HT-29 (cell line): Measurements from ENCODE around the gene SEC16A. TPM values are rescaled to one million over a fixed set of nuclear protein-coding genes. Genes with fewer than 3 reads are reported as not detected.
"Not testable (repeated sequence)": the region's sequence is repeated elsewhere in the genome, so short reads cannot be mapped to it uniquely, and the experiment has no call there.

Source experiments
- DNase-seq: peaks from one replicate; pipeline ENCODE4 v3.0.0-alpha.2; 2015; ENCODE audit warnings: low spot score
- total RNA-seq: library from RNA; depleted of rRNA; stranded (reverse); fragments of >200 nt; shearing (Covaris generic); gene quantifications from 2 replicates; pipeline ENCODE4 v1.2.3, GENCODE V29; 2014

The SEC16A gene
- total RNA-seq, 1 experiment from 2014 or later = 43.5 TPM

- DNase-seq = no peak
Observed at GRCh38 chr9:136441191-136441680, 41.6 kb downstream of the SEC16A start.

GRCh38 chr9:136439481-136440408 lies 43.1 kb downstream of the SEC16A start, which contains the start of gene INPP5E:
Gene INPP5E, minus strand, starts transcription at chr9:136439845. Its CDS starts 426 bp downstream, at chr9:136439419.
- peak; percentile 63 for DNase-seq

GRCh38 chr9:136438548-136439480 lies 44.0 kb downstream of the SEC16A start:
- DNase-seq = peak; percentile 41

- peak; percentile 10 for DNase-seq
Observed at GRCh38 chr9:136437839-136438547, 44.8 kb downstream of the SEC16A start.

- no peak for DNase-seq
Observed at GRCh38 chr9:136437430-136437829, 45.4 kb downstream of the SEC16A start.

GRCh38 chr9:136436055-136436634 lies 46.7 kb downstream of the SEC16A start:
- no peak for DNase-seq

- no peak for DNase-seq
Observed at GRCh38 chr9:136434580-136435169, 48.2 kb downstream of the SEC16A start.

GRCh38 chr9:136433849-136434579 lies 48.8 kb downstream of the SEC16A start:
- no peak for DNase-seq

- DNase-seq = no peak
Observed at GRCh38 chr9:136433043-136433715, 49.7 kb downstream of the SEC16A start.

GRCh38 chr9:136432591-136432990 lies 50.2 kb downstream of the SEC16A start:
- DNase-seq = no peak

GRCh38 chr9:136431782-136432350 lies 51.0 kb downstream of the SEC16A start:
- DNase-seq = no peak

GRCh38 chr9:136430588-136431234 lies 52.1 kb downstream of the SEC16A start:
- no peak for DNase-seq

- no peak for DNase-seq
Observed at GRCh38 chr9:136429683-136430491, 53.0 kb downstream of the SEC16A start.

GRCh38 chr9:136429075-136429628 lies 53.7 kb downstream of the SEC16A start:
- no peak for DNase-seq

- no peak for DNase-seq
Observed at GRCh38 chr9:136426787-136427186, 56.1 kb downstream of the SEC16A start.

GRCh38 chr9:136425367-136425766 lies 57.5 kb downstream of the SEC16A start:
- DNase-seq = not testable (repeated sequence)

GRCh38 chr9:136424750-136425362 lies 58.0 kb downstream of the SEC16A start:
- DNase-seq = no peak
